AG08395 (cell line): Measurements from ENCODE around the gene PKP2.

Experiments used
- DNase-seq: peaks from one replicate; pipeline ENCODE4 v3.0.0; 2012; ENCODE audit warnings: mixed read lengths, low spot score

Gene PKP2

GRCh38 chr12:32896432-32897280 lies at the start of gene PKP2:
TSS of gene PKP2 (minus strand) at chr12:32896777. CDS start at chr12:32896731, 46 bp downstream.
- DNase-seq: no peak

DNA sequence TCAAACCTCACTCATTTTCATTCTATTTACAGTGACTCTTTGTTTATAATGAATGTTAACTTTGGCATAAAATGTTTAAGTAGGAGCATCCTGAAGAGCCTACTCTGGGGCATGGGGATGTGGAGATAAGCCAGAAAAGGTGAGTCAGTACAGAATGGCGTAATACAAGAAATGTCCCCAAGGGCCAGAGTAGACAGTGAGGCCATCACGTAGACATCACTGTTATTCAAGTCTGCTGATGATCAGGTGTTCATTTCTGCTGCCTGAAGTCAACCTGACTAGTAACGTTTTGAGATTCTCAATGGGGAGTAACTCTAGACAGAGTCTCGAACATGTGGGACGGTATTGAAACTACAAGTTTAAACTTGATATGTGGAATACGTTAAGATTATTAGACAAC lies 47.6 kb upstream of the PKP2 start:
- no peak for DNase-seq

DNA sequence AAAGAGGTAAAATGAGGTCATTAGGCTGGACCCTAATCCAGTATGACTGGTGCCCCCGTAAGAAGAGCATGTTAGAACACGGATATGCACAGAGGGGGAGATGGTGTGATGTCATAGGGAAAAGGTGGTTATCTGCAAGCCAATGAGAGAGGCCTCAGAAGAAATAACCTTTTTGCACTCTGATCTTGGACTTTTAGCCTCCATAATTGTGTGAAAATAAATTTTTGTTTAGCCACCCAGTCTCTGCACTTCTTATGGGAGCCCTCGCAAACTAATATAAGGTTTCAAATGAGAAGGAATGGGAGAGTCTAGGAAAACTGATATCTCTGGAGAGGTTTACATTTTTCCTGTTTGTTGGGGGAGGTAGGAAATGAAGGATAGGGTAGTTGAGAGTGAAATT lies 43.2 kb upstream of the PKP2 start:
- no peak for DNase-seq

DNA sequence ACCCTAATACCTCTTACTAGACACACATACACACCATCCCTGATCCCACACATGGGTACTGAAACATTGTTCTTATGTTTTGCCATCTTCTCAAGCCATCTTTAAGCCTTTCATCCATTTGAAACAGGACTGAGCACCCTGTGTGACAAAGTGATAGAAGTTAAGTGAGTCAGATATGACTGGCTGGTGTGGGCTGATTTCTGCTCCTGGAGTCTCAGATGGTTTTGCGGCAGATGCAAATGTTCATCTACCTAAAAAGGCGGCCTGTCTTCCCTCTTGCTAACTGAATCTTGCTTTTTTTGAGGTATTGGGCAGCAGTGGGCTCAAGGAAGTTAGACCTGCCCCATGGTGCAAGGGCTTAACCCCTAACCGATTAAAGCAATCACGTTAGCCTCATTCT lies 30.4 kb upstream of the PKP2 start:
- DNase-seq: no peak

DNA sequence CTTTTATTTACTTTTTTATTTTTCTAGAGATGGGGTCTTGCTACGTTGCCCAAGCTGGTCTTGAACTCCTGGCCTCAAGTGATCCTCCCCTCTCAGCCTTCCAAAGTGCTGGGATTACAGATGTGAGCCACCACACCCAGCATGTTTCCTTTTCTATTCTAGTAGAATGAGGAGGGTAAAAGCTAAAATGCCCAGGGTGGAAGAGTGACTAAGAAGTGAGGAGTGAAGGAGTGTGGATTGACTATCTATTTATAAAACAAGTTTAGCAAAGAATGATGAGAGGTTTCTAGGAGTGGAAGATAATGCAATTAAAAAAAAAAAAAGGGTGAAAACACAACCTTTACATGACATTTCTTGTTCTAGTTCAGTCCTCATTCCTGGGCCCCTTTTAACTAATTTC lies 29.8 kb upstream of the PKP2 start:
- no peak for DNase-seq

GRCh38 chr12:32922546-32923297 lies 26.1 kb upstream of the PKP2 start:
- no peak for DNase-seq

DNA sequence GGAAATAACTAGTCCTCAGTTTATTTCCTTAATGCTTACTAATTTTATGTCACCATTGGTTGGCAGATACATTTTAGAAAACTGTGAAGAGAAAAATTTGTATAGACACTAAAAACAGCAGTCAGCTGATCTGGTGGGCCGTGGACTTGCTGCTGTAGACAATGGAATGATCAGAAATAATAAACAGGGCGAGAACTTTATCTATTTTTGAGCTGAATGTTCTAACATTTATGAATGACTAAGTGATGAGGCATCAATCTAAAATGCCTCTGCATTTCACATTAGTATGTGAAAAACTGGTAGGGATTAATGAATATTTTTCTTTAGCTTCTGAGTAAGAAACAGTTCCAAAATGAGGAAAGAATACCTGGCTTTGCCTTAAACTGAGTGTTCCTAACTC lies 24.8 kb upstream of the PKP2 start:
- DNase-seq: no peak

GRCh38 chr12:32920506-32921085 lies 24.0 kb upstream of the PKP2 start:
- DNase-seq: no peak

- no peak for DNase-seq
Observed at GRCh38 chr12:32918890-32919801, 22.6 kb upstream of the PKP2 start.

DNA sequence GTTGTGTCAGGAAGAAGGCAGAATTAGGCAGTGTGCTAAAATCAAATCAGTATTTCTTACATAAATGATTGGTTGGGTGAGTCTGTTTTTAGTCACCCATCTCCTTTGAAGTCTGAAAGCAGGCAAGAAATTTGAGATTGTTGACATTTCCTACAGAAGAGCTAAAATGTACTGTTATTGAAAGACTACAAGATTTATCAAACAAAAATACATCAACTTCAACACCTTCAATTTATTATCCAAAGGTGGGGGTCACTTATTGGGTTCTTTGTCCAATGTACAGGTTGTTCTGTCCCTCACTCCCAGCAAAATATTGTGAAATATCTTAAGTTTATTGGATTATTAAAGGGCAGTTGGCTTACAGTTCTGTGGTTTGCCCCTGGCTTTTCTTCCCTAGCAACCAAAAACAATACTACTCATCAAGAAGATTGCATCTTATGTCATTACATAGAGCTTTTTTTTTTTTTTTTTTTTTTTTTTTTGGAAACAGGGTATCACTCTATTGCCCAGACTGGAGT lies 20.6 kb upstream of the PKP2 start:
- no peak for DNase-seq

DNA sequence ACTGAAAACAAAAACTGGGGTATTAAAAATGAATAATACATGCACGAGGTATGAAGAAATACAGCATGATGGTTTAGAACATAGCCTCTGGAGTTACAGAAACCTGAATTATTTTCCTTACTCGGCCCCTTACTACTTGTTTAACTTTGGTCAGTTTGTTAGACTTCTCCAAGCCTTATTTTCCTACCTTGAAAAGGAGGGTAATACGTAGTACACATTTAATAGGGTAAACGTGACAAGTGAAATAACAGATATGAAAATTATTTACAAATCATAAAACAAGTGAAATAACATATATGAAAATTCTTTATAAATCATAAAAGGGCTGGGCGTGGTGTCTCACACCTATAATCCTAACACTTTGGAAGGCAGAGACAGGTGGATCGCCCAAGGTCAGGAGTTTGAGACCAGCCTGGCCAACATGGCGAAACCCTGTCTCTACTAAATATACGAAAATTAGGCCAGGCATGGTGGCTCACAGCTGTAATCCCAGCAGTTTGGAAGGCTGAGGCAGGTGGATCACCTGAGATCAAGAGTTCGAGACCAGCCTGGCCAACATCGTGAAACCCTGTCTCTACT lies 11.4 kb upstream of the PKP2 start:
- no peak for DNase-seq

GRCh38 chr12:32907166-32907565 lies 10.6 kb upstream of the PKP2 start:
- no peak for DNase-seq

- no peak for DNase-seq
Observed at GRCh38 chr12:32906399-32907165, 10.0 kb upstream of the PKP2 start.

GRCh38 chr12:32903763-32904162 lies 7.2 kb upstream of the PKP2 start:
- no peak for DNase-seq

DNA sequence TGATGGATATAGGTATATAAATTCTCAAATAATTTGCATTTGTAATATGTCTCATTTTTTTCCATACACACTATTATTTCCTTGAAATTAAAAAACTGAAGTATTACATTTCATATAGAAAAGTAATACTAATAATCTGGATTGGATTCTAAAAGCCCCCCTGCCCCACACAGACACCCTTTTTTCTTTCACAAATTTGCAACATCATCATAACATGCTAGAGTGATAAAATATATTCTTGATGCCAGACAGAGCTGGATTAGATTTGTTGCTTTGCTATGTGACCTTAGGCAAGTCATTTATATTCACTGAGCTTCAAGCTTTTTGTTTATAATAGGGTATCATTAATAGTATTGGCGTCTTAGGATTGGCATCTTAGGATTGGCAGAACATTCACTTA lies 6.7 kb upstream of the PKP2 start:
- DNase-seq: no peak

GRCh38 chr12:32902287-32902997 lies 5.9 kb upstream of the PKP2 start:
- no peak for DNase-seq

DNA sequence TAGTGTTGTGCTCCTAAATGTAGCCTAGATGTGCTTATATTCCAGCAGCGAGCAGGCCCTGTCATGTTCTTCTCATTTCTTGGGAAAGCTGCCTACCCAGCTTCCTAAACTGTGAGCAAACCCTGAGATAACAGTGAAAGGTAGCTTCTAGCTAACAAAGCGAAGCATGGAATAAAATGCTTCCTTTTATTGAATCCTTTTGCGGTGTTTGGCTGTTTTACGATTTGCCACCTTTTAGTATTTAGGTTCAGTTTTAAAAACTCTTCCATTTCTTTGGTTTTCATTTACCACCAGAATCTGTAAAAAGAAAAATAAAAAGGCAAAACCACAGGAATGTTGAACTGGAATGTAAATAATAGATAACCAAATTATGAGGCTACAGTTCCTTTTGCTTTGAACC lies 5.0 kb upstream of the PKP2 start:
- DNase-seq: no peak

DNA sequence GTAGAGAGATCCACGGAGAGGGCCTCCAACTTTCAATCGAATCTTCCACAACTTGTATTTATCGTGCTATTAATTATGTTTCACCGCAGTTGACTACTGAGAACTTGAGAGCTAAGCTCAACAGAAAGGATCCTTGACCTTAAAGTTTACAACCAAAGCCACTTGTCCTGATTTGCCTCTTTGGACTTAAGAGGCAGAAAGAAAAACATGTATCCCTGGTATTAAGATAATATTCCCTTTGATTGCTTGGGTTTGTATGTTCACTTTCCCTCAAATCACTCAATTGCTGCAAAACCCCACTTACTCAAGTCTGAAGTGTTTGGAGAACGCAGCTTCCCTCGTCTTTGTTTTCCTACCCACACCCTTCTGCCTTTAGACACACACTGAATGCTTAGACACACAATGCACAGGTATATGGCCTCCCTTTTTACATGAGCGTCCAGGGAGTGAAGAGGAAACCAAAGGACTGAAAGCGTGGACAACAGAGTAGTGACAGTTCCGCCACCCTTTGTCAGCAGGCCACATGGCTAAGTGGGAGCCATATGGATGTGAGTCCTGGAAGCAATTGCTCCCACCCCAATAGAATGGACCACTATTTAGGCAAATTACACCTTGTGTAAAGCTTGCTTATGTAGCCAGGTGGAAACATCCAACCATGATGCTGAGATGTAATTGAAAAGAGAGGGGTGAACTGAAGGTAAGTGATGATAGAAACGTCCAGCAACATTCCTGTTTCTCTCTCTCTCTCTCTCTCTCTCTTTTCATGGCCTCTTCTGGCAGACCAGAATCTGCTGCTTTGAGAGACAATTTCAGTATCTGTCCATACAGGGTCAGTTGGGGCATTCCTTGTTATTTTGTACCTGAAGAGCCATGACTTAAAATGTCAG lies 1.4 kb upstream of the PKP2 start:
- no peak for DNase-seq

GRCh38 chr12:32897281-32897610 lies 669 bp upstream of the PKP2 start:
- no peak for DNase-seq
